PC-9 (cell line): ENCODE data around the gene SETD3. TPM values are rescaled to one million over a fixed set of nuclear protein-coding genes. Genes with fewer than 3 reads are reported as not detected.

Experiments
- BruUV-seq: library from RNA; stranded (reverse); fragments of 400-500 nt; replicated peaks from 2 replicates; lab custom pipeline; 2021; lab: Mats Ljungman, UMichigan
- CTCF ChIA-PET: fragments of 300-600 bp; sonication (Branson Sonifier 250); formaldehyde crosslinking; loops from one replicate; lab custom pipeline; 2022; ENCODE audit warnings: antibody characterized with exemption; lab: Charles Lee
- POLR2A ChIA-PET: fragments of 300-600 bp; sonication (Branson Sonifier 250); formaldehyde crosslinking; loops from one replicate; lab custom pipeline; 2022; ENCODE audit warnings: antibody characterized with exemption; ENCODE audit not compliant: unreplicated experiment; lab: Charles Lee
- DNase-seq, 2 experiments: peaks; one replicate each; pipeline versions ENCODE4 v3.0.0 to v3.0.0-alpha.2; 2015 to 2022; ENCODE audit warnings: mixed read lengths in 1 of 2
- H2AFZ ChIP-seq: fragments of 200-600 bp; sonication (generic); 2 replicates; pipeline ENCODE4 v1.8.1; 2017; ENCODE audit warnings: antibody characterized with exemption
- H3F3A ChIP-seq: fragments of 200-600 bp; sonication (generic); 2 replicates; pipeline ENCODE4 v1.8.1; 2017; ENCODE audit warnings: antibody characterized with exemption, mild to moderate bottlenecking, low read depth; ENCODE audit not compliant: insufficient read depth
- H3K27ac ChIP-seq: fragments of 200-600 bp; sonication (generic); 2 replicates; pipeline ENCODE4 v1.6.1; 2016; ENCODE audit warnings: mixed run types
- H3K27me3 ChIP-seq: fragments of 200-600 bp; sonication (generic); 2 replicates; pipeline ENCODE4 v1.6.1; 2016; ENCODE audit warnings: low read depth, mixed run types; ENCODE audit not compliant: insufficient read depth
- H3K36me3 ChIP-seq: fragments of 200-600 bp; sonication (generic); 2 replicates; pipeline ENCODE4 v1.6.1; 2016; ENCODE audit warnings: low read depth, mixed run types
- H3K4me1 ChIP-seq: fragments of 200-600 bp; sonication (generic); replicated peaks from 2 replicates; pipeline ENCODE4 v1.6.1; 2016; ENCODE audit warnings: mixed run types; ENCODE audit not compliant: insufficient read depth
- H3K4me2 ChIP-seq: fragments of 200-600 bp; sonication (generic); 2 replicates; pipeline ENCODE4 v1.6.1; 2017; ENCODE audit warnings: mixed run types
- H3K4me3 ChIP-seq: fragments of 200-600 bp; sonication (generic); 2 replicates; pipeline ENCODE4 v1.6.1; 2016; ENCODE audit warnings: mixed run types
- H3K79me2 ChIP-seq: fragments of 200-600 bp; sonication (generic); 2 replicates; pipeline ENCODE4 v1.6.1; 2017; ENCODE audit warnings: low read depth, mixed run types
- H3K9me2 ChIP-seq: fragments of 200-600 bp; sonication (generic); 2 replicates; pipeline ENCODE4 v1.8.1; 2017; ENCODE audit warnings: mild to moderate bottlenecking; ENCODE audit not compliant: insufficient read depth
- H3K9me3 ChIP-seq: fragments of 200-600 bp; sonication (generic); 2 replicates; pipeline ENCODE4 v1.8.1; 2016; ENCODE audit warnings: low read depth; ENCODE audit not compliant: insufficient read depth
- H4K20me1 ChIP-seq: fragments of 200-600 bp; sonication (generic); 2 replicates; pipeline ENCODE4 v1.8.1; 2017; ENCODE audit not compliant: insufficient read depth
- EZH2 ChIP-seq: fragments of 200-600 bp; sonication (generic); IDR thresholded peaks from 2 replicates; pipeline ENCODE4 v1.8.0; 2017; ENCODE audit warnings: antibody characterized with exemption, low read depth
- intact Hi-C: fragments of 100-400 bp; cut with micrococcal nuclease; formaldehyde crosslinking; loops from one replicate; pipeline ENCODE4 v1.10.0; 2022; ENCODE audit not compliant: unreplicated experiment
- total RNA-seq: library from RNA; stranded (reverse); gene quantifications from 2 replicates; pipeline ENCODE4 v1.2.3, GENCODE V29; 2021
- TF ChIP-seq, protein P1 (sequence below): fragments of 200-600 bp; sonication (generic); conservative IDR thresholded peaks from 2 replicates; pipeline ENCODE4 v1.6.1; 2017; ENCODE audit warnings: mixed run types, antibody characterized with exemption, mild to moderate bottlenecking, moderate library complexity

Gene SETD3
- total RNA-seq, 1 experiment from 2014 or later = 13.4 TPM

DNA sequence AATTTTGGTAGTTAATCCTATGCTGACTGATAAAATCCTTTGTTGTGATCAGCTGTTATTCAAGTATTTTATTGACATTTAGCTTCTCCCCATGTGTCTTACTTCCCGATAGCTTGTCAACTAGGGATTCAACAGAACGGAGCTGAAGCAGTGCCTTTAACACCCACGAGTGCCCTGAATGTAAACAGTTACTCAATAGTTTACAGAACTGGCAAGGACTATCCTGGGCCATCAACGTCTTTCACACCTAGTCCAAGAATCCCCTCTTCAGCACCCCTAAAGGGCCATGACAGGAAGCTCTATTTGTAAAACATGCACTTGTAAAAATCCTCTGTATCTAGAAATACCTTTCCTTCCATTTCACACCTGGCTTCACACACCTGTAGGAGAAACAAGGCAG, 45.3 kb downstream of the SETD3 start:
- Histone ChIP-seq H3K79me2 (no peaks in the 10 kb centered on the region), H4K20me1 (no peaks in the 10 kb centered on the region), H3K4me3 (no peak overlapping the region), H3K4me1 (no peaks in the 10 kb centered on the region), H3K27me3 (no peaks in the 10 kb centered on the region), H3K9me3 (no peaks in the 10 kb centered on the region), H3K9me2 (no peaks in the 10 kb centered on the region), H3K36me3 (no peaks in the 10 kb centered on the region), H3K4me2 (no peak overlapping the region), H2AFZ (no peak overlapping the region), H3F3A (no peaks in the 10 kb centered on the region), H3K27ac (no peak overlapping the region)
- ChIA-PET POLR2A (no interaction called here), CTCF (no interaction called here)
- TF ChIP-seq, protein P1, sequence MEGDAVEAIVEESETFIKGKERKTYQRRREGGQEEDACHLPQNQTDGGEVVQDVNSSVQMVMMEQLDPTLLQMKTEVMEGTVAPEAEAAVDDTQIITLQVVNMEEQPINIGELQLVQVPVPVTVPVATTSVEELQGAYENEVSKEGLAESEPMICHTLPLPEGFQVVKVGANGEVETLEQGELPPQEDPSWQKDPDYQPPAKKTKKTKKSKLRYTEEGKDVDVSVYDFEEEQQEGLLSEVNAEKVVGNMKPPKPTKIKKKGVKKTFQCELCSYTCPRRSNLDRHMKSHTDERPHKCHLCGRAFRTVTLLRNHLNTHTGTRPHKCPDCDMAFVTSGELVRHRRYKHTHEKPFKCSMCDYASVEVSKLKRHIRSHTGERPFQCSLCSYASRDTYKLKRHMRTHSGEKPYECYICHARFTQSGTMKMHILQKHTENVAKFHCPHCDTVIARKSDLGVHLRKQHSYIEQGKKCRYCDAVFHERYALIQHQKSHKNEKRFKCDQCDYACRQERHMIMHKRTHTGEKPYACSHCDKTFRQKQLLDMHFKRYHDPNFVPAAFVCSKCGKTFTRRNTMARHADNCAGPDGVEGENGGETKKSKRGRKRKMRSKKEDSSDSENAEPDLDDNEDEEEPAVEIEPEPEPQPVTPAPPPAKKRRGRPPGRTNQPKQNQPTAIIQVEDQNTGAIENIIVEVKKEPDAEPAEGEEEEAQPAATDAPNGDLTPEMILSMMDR = no peak
- no peak for TF ChIP-seq EZH2
- DNase-seq = no peak
- intact Hi-C loops = no loop called here
- BruUV-seq = no TSS peak

DNA sequence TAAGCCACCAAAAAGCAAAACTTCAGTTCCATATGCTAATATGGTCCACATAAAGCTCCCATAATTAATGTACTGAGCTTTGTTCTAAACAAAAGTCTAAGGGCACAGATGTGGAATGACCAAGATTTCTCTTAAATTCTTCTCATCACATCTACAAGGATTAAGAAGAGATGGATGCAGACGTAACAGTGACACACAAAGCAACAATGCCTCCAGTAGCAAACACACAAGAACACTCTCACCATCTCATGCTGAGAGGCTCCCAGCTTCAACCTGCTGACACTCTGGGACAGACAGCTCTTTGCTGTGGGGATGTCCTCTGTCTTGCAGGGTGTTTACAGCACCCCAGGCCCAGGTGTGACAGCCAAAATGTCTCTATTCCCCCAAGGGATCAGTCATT, 48.2 kb downstream of the SETD3 start:
- TF ChIP-seq EZH2 = no peak
- TF ChIP-seq, protein P1 = no peak
- ChIA-PET POLR2A (no interaction called here), CTCF (no interaction called here)
- no TSS peak for BruUV-seq
- H3K4me3 ChIP-seq = no peak overlapping the region
- H3F3A ChIP-seq = no peaks in the 10 kb centered on the region
- H2AFZ ChIP-seq = no peak overlapping the region
- H3K36me3 ChIP-seq = no peaks in the 10 kb centered on the region
- no peak overlapping the region for H3K27ac ChIP-seq
- H4K20me1 ChIP-seq = no peaks in the 10 kb centered on the region
- no peaks in the 10 kb centered on the region for H3K27me3 ChIP-seq
- no peaks in the 10 kb centered on the region for H3K9me3 ChIP-seq
- H3K9me2 ChIP-seq = no peaks in the 10 kb centered on the region
- intact Hi-C loops = no loop called here
- H3K79me2 ChIP-seq = no peaks in the 10 kb centered on the region
- DNase-seq = no peak
- no peaks in the 10 kb centered on the region for H3K4me1 ChIP-seq
- no peak overlapping the region for H3K4me2 ChIP-seq

DNA sequence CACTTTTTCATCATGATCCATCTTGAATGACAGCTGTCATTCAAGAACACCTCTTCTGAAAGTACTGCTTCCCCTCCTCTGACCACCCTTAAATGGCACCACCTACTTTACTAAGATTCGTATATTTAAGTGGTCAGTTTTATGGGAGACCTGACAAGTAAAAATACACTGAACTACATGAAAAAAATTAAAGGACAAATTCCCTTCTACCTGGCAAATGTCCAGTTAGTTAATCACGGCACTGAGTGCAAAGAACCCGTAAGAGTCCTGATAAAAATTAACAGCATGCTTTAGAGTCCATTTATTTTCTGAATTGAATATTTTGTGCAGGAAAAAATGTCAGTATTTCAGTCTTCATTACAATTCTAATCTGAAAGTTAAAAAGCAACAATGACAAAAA, 48.7 kb downstream of the SETD3 start:
- TF ChIP-seq, protein P1 = no peak
- no peak for TF ChIP-seq EZH2

More for the DNA sequence above, 48.7 kb downstream of the SETD3 start:
- Histone ChIP-seq H3K9me3 (no peaks in the 10 kb centered on the region), H3K9me2 (no peaks in the 10 kb centered on the region), H3F3A (no peaks in the 10 kb centered on the region), H3K4me1 (no peaks in the 10 kb centered on the region), H3K27ac (no peak overlapping the region), H3K4me2 (no peak overlapping the region), H3K79me2 (no peaks in the 10 kb centered on the region), H3K36me3 (no peaks in the 10 kb centered on the region), H2AFZ (no peak overlapping the region), H4K20me1 (no peaks in the 10 kb centered on the region), H3K4me3 (no peak overlapping the region), H3K27me3 (no peaks in the 10 kb centered on the region)
- POLR2A ChIA-PET = no interaction called here
- no peak for DNase-seq
- intact Hi-C loops = no loop called here
- CTCF ChIA-PET = no interaction called here
- BruUV-seq = no TSS peak
